Activated CD8-positive, alpha-beta T cell treated with anti-CD3 and anti-CD28 coated beads for 36 hours (primary cell): ENCODE measurements around the gene ATF5. TPM values are rescaled to one million over a fixed set of nuclear protein-coding genes. Genes with fewer than 3 reads are reported as not detected.

Source experiments
- ATAC-seq: fragments of 200-7000 bp; cut with Tn5 transposase; one replicate; pipeline ENCODE4 v1.10.0; 2021; ENCODE audit warnings: mild to moderate bottlenecking, moderate library complexity
- CTCF ChIA-PET: fragments of 350-600 bp; sonication (Branson Sonifier 250); formaldehyde crosslinking; loops from one replicate; lab custom pipeline; 2021; ENCODE audit warnings: antibody characterized with exemption; lab: Charles Lee
- POLR2A ChIA-PET: fragments of 350-600 bp; sonication (Branson Sonifier 250); formaldehyde crosslinking; loops from one replicate; lab custom pipeline; 2021; ENCODE audit warnings: antibody characterized with exemption; lab: Charles Lee
- DNase-seq: peaks from one replicate; pipeline ENCODE4 v3.0.0-alpha.2; 2020
- H3K27ac Mint-ChIP-seq: one replicate; pipeline ENCODE4 v1.8.0; 2021; ENCODE audit warnings: mild to moderate bottlenecking, mixed read lengths
- H3K27me3 Mint-ChIP-seq: one replicate; pipeline ENCODE4 v1.8.0; 2021; ENCODE audit warnings: mixed read lengths
- H3K36me3 Mint-ChIP-seq: one replicate; pipeline ENCODE4 v1.8.0; 2021; ENCODE audit warnings: low read depth, mixed read lengths
- H3K4me1 Mint-ChIP-seq: one replicate; pipeline ENCODE4 v1.8.0; 2021; ENCODE audit warnings: low read depth, mixed read lengths
- H3K4me3 Mint-ChIP-seq: one replicate; pipeline ENCODE4 v1.8.0; 2021; ENCODE audit warnings: mild to moderate bottlenecking, moderate library complexity, mixed read lengths
- H3K9me3 Mint-ChIP-seq: one replicate; pipeline ENCODE4 v1.8.0; 2021; ENCODE audit warnings: mixed read lengths
- CTCF ChIP-seq: fragments of 200-600 bp; IDR thresholded peaks from one replicate; pipeline ENCODE4 v1.8.0; 2022; ENCODE audit warnings: antibody characterized with exemption, mild to moderate bottlenecking
- intact Hi-C: fragments of 100-400 bp; cut with micrococcal nuclease; formaldehyde crosslinking; loops from one replicate; pipeline ENCODE4 v1.10.0; 2022
- total RNA-seq, 2 experiments: library from RNA; stranded (reverse); gene quantifications; one replicate each; pipeline ENCODE4 v1.2.3, GENCODE V29; 2021

Gene ATF5
- total RNA-seq, 2 experiments from 2014 or later = 11.8 TPM

- TF ChIP-seq CTCF = no peak
- Mint-ChIP-seq H3K4me3 (no peak overlapping the region), H3K9me3 (no peaks in the 10 kb centered on the region), H3K36me3 (peaks cover 69% of the 10 kb centered on the region), H3K27ac (peak overlapping the region; percentile 60), H3K4me1 (peaks cover 57% of the 10 kb centered on the region), H3K27me3 (no peaks in the 10 kb centered on the region)
- ChIA-PET POLR2A (interaction anchor here (0.7 to 13.2 kb wide), 2 partner anchors 10 to 43 kb away, joined by 3 to 167 read pairs; partner anchors contain the start of genes ATF5 and NUP62), CTCF (interaction anchor here (1.3 to 1.5 kb wide), 2 partner anchors 25 to 68 kb away, joined by 3 to 4 read pairs; no protein-coding TSS in a partner anchor)
- ATAC-seq (no peak), DNase-seq (no peak)
- intact Hi-C loops = no loop called here
Observed at GRCh38 chr19:49915271-49915670, 13.7 kb upstream of the ATF5 start.

- H3K27ac Mint-ChIP-seq = peak overlapping the region; percentile 35
- ATAC-seq (no peak), DNase-seq (no peak)
- intact Hi-C loops = no loop called here
- no peak overlapping the region for H3K4me3 Mint-ChIP-seq
- H3K4me1 Mint-ChIP-seq = peaks cover 55% of the 10 kb centered on the region
- H3K36me3 Mint-ChIP-seq = peaks cover 74% of the 10 kb centered on the region
- TF ChIP-seq CTCF = no peak
- ChIA-PET POLR2A (interaction anchor here (0.6 to 13.2 kb wide), 2 partner anchors 8 to 17 kb away, joined by 3 to 167 read pairs; partner anchors contain the start of genes ATF5 and NUP62), CTCF (interaction anchor here (0.6 to 1.3 kb wide), 2 partner anchors 11 to 49 kb away, joined by 3 to 4 read pairs; no protein-coding TSS in a partner anchor)
- H3K27me3 Mint-ChIP-seq = no peaks in the 10 kb centered on the region
- no peaks in the 10 kb centered on the region for H3K9me3 Mint-ChIP-seq
Observed at GRCh38 chr19:49916839-49917733, 11.9 kb upstream of the ATF5 start.

- ATAC-seq (no peak), DNase-seq (no peak)
- intact Hi-C loops = no loop called here
- H3K4me1 Mint-ChIP-seq = peaks cover 50% of the 10 kb centered on the region
- H3K27ac Mint-ChIP-seq = no peak overlapping the region
- no peaks in the 10 kb centered on the region for H3K27me3 Mint-ChIP-seq
- no peaks in the 10 kb centered on the region for H3K9me3 Mint-ChIP-seq
- POLR2A ChIA-PET = interaction anchor here (1.1 to 13.2 kb wide), 3 partner anchors 7 to 41 kb away, joined by 3 to 167 read pairs (median 5); partner anchors contain the start of genes AKT1S1, ATF5 and NUP62
- CTCF ChIA-PET = interaction anchor here (0.6 to 1.3 kb wide), 2 partner anchors 10 to 48 kb away, joined by 3 to 4 read pairs; no protein-coding TSS in a partner anchor
- no peak overlapping the region for H3K4me3 Mint-ChIP-seq
- H3K36me3 Mint-ChIP-seq = peaks cover 71% of the 10 kb centered on the region
- TF ChIP-seq CTCF = no peak
Observed at GRCh38 chr19:49918089-49918488, 10.9 kb upstream of the ATF5 start.

GRCh38 chr19:49920624-49921363 lies 8.2 kb upstream of the ATF5 start:
- Mint-ChIP-seq H3K9me3 (no peaks in the 10 kb centered on the region), H3K4me3 (no peak overlapping the region), H3K4me1 (peaks cover 51% of the 10 kb centered on the region), H3K36me3 (peaks cover 65% of the 10 kb centered on the region), H3K27ac (peak overlapping the region; percentile 6), H3K27me3 (no peaks in the 10 kb centered on the region)
- ChIA-PET POLR2A (interaction anchor here (0.8 to 12.0 kb wide), 4 partner anchors 8 to 30 kb away, joined by 3 to 167 read pairs (median 4); no protein-coding TSS in a partner anchor), CTCF (interaction anchor here (0.5 to 1.8 kb wide), 2 partner anchors 17 to 56 kb away, joined by 3 to 4 read pairs; no protein-coding TSS in a partner anchor)
- DNase-seq (no peak), ATAC-seq (no peak)
- TF ChIP-seq CTCF = no peak
- intact Hi-C loops = loop anchor here (10.0 kb wide), 1 partner anchor 46 kb away; the partner anchor contains the start of genes AKT1S1 and TBC1D17
